Activated B cell treated with CpG ODN at 0.5 μM for 24 hours (primary cell): Measurements from ENCODE around the gene SND1. TPM values are rescaled to one million over a fixed set of nuclear protein-coding genes. Genes with fewer than 3 reads are reported as not detected.

Source experiments
- ATAC-seq: fragments of 200-7000 bp; cut with Tn5 transposase; one replicate; pipeline ENCODE4 v1.10.0; 2021; ENCODE audit warnings: low read depth, mild to moderate bottlenecking, moderate library complexity
- CTCF ChIA-PET: fragments of 350-600 bp; sonication (Branson Sonifier 250); formaldehyde crosslinking; loops from one replicate; lab custom pipeline; 2021; ENCODE audit warnings: antibody characterized with exemption; lab: Charles Lee
- POLR2A ChIA-PET: fragments of 350-600 bp; sonication (Branson Sonifier 250); formaldehyde crosslinking; loops from one replicate; lab custom pipeline; 2021; ENCODE audit warnings: antibody characterized with exemption; lab: Charles Lee
- DNase-seq: peaks from one replicate; pipeline ENCODE4 v3.0.0; 2022
- H3K27ac Mint-ChIP-seq: one replicate; pipeline ENCODE4 v1.8.0; 2020; ENCODE audit warnings: mixed read lengths
- H3K27me3 Mint-ChIP-seq: one replicate; pipeline ENCODE4 v1.8.0; 2021; ENCODE audit warnings: mixed read lengths
- H3K36me3 Mint-ChIP-seq: one replicate; pipeline ENCODE4 v1.8.0; 2021; ENCODE audit warnings: low read depth, mixed read lengths
- H3K4me1 Mint-ChIP-seq: one replicate; pipeline ENCODE4 v1.8.0; 2021; ENCODE audit warnings: mixed read lengths
- H3K4me3 Mint-ChIP-seq: one replicate; pipeline ENCODE4 v1.8.0; 2020; ENCODE audit warnings: mild to moderate bottlenecking, mixed read lengths
- H3K9me3 Mint-ChIP-seq: one replicate; pipeline ENCODE4 v1.8.0; 2020; ENCODE audit warnings: mixed read lengths
- CTCF ChIP-seq: fragments of 200-600 bp; IDR thresholded peaks from one replicate; pipeline ENCODE4 v1.8.0; 2022; ENCODE audit warnings: antibody characterized with exemption, mild to moderate bottlenecking
- intact Hi-C: fragments of 100-400 bp; cut with micrococcal nuclease; formaldehyde crosslinking; loops from one replicate; pipeline ENCODE4 v1.15.1; 2024
- total RNA-seq: library from RNA; stranded (reverse); gene quantifications from 2 replicates; pipeline ENCODE4 v1.2.3, GENCODE V29; 2022

The SND1 gene
- total RNA-seq, 1 donor from 2014 or later = 215 TPM

- POLR2A ChIA-PET = interaction anchor here (0.7 kb wide), 1 partner anchor 14 kb away, joined by 3 read pairs; no protein-coding TSS in a partner anchor
- H3K27me3 Mint-ChIP-seq = no peaks in the 10 kb centered on the region
- no peaks in the 10 kb centered on the region for H3K4me1 Mint-ChIP-seq
- peaks cover 46% of the 10 kb centered on the region for H3K36me3 Mint-ChIP-seq
- H3K9me3 Mint-ChIP-seq = peaks cover 2% of the 10 kb centered on the region
- no peak for TF ChIP-seq CTCF
- no peak for ATAC-seq
- H3K4me3 Mint-ChIP-seq = no peak overlapping the region
- intact Hi-C loops = no loop called here
- no peak overlapping the region for H3K27ac Mint-ChIP-seq
- CTCF ChIA-PET = no interaction called here
- DNase-seq = no peak
These were observed 234.3 kb downstream of the SND1 start for GRCh38 chr7:127886248-127886647.

GRCh38 chr7:127887096-127887495, 235.1 kb downstream of the SND1 start:
- DNase-seq (no peak), ATAC-seq (no peak)
- POLR2A ChIA-PET = interaction anchor here (0.7 kb wide), 1 partner anchor 14 kb away, joined by 3 read pairs; no protein-coding TSS in a partner anchor
- CTCF ChIA-PET = no interaction called here
- intact Hi-C loops = no loop called here
- Mint-ChIP-seq H3K4me3 (no peak overlapping the region), H3K9me3 (peaks cover 2% of the 10 kb centered on the region), H3K27me3 (no peaks in the 10 kb centered on the region), H3K4me1 (no peaks in the 10 kb centered on the region), H3K36me3 (peaks cover 54% of the 10 kb centered on the region), H3K27ac (no peak overlapping the region)
- TF ChIP-seq CTCF = no peak

- peaks cover 59% of the 10 kb centered on the region for H3K36me3 Mint-ChIP-seq
- DNase-seq (no peak), ATAC-seq (no peak)
- no peak overlapping the region for H3K27ac Mint-ChIP-seq
- CTCF ChIA-PET = no interaction called here
- POLR2A ChIA-PET = no interaction called here
- H3K27me3 Mint-ChIP-seq = no peaks in the 10 kb centered on the region
- intact Hi-C loops = no loop called here
- H3K4me1 Mint-ChIP-seq = no peaks in the 10 kb centered on the region
- TF ChIP-seq CTCF = no peak
- H3K9me3 Mint-ChIP-seq = peaks cover 2% of the 10 kb centered on the region
- no peak overlapping the region for H3K4me3 Mint-ChIP-seq
These were observed 235.6 kb downstream of the SND1 start for GRCh38 chr7:127887631-127888030.

- intact Hi-C loops = no loop called here
- CTCF ChIA-PET = no interaction called here
These were observed 236.4 kb downstream of the SND1 start for GRCh38 chr7:127888411-127888810.

GRCh38 chr7:127888825-127889224, 236.8 kb downstream of the SND1 start:
- H3K36me3 Mint-ChIP-seq = peaks cover 61% of the 10 kb centered on the region
- CTCF ChIA-PET = no interaction called here

More at GRCh38 chr7:127888411-127888810, 236.4 kb downstream of the SND1 start:
- H3K9me3 Mint-ChIP-seq = peaks cover 2% of the 10 kb centered on the region
- no peak for TF ChIP-seq CTCF
- ATAC-seq = no peak
- H3K4me3 Mint-ChIP-seq = no peak overlapping the region
- DNase-seq = no peak
- no peaks in the 10 kb centered on the region for H3K4me1 Mint-ChIP-seq
- POLR2A ChIA-PET = no interaction called here
- peaks cover 64% of the 10 kb centered on the region for H3K36me3 Mint-ChIP-seq
- no peak overlapping the region for H3K27ac Mint-ChIP-seq
- H3K27me3 Mint-ChIP-seq = no peaks in the 10 kb centered on the region

More at GRCh38 chr7:127888825-127889224, 236.8 kb downstream of the SND1 start:
- POLR2A ChIA-PET = no interaction called here
- ATAC-seq (no peak), DNase-seq (no peak)
- intact Hi-C loops = no loop called here
- H3K27me3 Mint-ChIP-seq = no peaks in the 10 kb centered on the region
- no peak for TF ChIP-seq CTCF
- peaks cover 2% of the 10 kb centered on the region for H3K9me3 Mint-ChIP-seq
- no peak overlapping the region for H3K27ac Mint-ChIP-seq
- H3K4me1 Mint-ChIP-seq = no peaks in the 10 kb centered on the region
- no peak overlapping the region for H3K4me3 Mint-ChIP-seq
